Measurements from ENCODE around the gene RAET1E. TPM values are rescaled to one million over a fixed set of nuclear protein-coding genes. Genes with fewer than 3 reads are reported as not detected.

RAET1E gene
- total and polyA plus RNA-seq, 9 of the 15 experiments (the other 6 are each of a cell fraction or from before 2014, with no cell fraction given): not detected

DNA sequence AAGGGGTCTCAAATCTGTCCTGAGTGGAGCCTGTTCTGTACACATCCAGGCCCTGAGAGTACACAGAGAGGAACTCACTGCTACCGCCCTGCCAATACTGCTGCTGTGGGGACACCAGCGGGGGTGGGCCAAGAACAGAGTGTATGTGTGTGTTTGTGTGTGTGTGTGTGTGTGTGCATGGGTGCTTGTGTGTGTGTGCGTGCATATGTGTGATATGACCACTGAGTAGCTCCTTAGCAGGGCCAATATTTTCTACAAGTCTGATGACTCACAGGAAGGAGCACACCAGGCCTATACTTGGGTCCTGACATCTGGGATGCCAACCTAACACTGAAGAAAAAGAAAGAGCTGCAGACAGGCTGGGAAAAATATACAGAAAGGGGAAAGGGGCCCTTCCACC is 1.4 kb downstream of the RAET1E start (continued):
- TF ChIP-seq, protein P1, sequence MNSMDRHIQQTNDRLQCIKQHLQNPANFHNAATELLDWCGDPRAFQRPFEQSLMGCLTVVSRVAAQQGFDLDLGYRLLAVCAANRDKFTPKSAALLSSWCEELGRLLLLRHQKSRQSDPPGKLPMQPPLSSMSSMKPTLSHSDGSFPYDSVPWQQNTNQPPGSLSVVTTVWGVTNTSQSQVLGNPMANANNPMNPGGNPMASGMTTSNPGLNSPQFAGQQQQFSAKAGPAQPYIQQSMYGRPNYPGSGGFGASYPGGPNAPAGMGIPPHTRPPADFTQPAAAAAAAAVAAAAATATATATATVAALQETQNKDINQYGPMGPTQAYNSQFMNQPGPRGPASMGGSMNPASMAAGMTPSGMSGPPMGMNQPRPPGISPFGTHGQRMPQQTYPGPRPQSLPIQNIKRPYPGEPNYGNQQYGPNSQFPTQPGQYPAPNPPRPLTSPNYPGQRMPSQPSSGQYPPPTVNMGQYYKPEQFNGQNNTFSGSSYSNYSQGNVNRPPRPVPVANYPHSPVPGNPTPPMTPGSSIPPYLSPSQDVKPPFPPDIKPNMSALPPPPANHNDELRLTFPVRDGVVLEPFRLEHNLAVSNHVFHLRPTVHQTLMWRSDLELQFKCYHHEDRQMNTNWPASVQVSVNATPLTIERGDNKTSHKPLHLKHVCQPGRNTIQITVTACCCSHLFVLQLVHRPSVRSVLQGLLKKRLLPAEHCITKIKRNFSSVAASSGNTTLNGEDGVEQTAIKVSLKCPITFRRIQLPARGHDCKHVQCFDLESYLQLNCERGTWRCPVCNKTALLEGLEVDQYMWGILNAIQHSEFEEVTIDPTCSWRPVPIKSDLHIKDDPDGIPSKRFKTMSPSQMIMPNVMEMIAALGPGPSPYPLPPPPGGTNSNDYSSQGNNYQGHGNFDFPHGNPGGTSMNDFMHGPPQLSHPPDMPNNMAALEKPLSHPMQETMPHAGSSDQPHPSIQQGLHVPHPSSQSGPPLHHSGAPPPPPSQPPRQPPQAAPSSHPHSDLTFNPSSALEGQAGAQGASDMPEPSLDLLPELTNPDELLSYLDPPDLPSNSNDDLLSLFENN (IDR thresholded peaks at IDR 0.05; ENCODE audit: low read depth in 2 of 2, low read length in 2 of 2): no peak
- TF ChIP-seq, protein P2, sequence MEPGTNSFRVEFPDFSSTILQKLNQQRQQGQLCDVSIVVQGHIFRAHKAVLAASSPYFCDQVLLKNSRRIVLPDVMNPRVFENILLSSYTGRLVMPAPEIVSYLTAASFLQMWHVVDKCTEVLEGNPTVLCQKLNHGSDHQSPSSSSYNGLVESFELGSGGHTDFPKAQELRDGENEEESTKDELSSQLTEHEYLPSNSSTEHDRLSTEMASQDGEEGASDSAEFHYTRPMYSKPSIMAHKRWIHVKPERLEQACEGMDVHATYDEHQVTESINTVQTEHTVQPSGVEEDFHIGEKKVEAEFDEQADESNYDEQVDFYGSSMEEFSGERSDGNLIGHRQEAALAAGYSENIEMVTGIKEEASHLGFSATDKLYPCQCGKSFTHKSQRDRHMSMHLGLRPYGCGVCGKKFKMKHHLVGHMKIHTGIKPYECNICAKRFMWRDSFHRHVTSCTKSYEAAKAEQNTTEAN (CRISPR knock-in tag; IDR thresholded peaks at IDR 0.05): no peak
- TF ChIP-seq JUND (IDR thresholded peaks at IDR 0.05; ENCODE audit: borderline replicate concordance, low read depth, low read length): no peak
- no peak for TF ChIP-seq JUND (tag; IDR thresholded peaks at IDR 0.05; ENCODE audit: borderline replicate concordance, low read depth, low read length)
- TF ChIP-seq FOXM1 (IDR thresholded peaks at IDR 0.05; ENCODE audit: low read depth): no peak
- TF ChIP-seq FOXM1 (CRISPR knock-in tag; IDR thresholded peaks at IDR 0.05; ENCODE audit: low read depth): no peak

All from K562 (cell line).